AG09319 (cell line): ENCODE results near the gene C2CD2.

ENCODE experiments used
- DNase-seq: peaks from one replicate; pipeline ENCODE4 v3.0.0-alpha.2; 2010; ENCODE audit warnings: low read depth; ENCODE audit errors: extremely low read depth
- CTCF ChIP-seq: IDR thresholded peaks from 2 replicates; pipeline ENCODE4 v1.5.1; 2011; ENCODE audit warnings: low read depth, mild to moderate bottlenecking, inconsistent platforms, low read length, moderate library complexity

Gene C2CD2

GRCh38 chr21:41967708-41968107 is 13.9 kb upstream of the C2CD2 start:
- no peak for TF ChIP-seq CTCF
- no peak for DNase-seq

- no peak for DNase-seq
- TF ChIP-seq CTCF: no peak
Observed at GRCh38 chr21:41966872-41967621, 13.2 kb upstream of the C2CD2 start.

GRCh38 chr21:41966041-41966833 is 12.4 kb upstream of the C2CD2 start:
- DNase-seq: no peak
- TF ChIP-seq CTCF: no peak

GRCh38 chr21:41965461-41966013 is 11.7 kb upstream of the C2CD2 start:
- no peak for DNase-seq
- no peak for TF ChIP-seq CTCF

GRCh38 chr21:41965045-41965444 is 11.2 kb upstream of the C2CD2 start:
- no peak for DNase-seq
- no peak for TF ChIP-seq CTCF

GRCh38 chr21:41964171-41964570 is 10.4 kb upstream of the C2CD2 start:
- no peak for TF ChIP-seq CTCF
- no peak for DNase-seq

- DNase-seq: no peak
- no peak for TF ChIP-seq CTCF
Observed at GRCh38 chr21:41962425-41962966, 8.7 kb upstream of the C2CD2 start.
